ENCODE measurements around the gene RBM22. TPM values are rescaled to one million over a fixed set of nuclear protein-coding genes. Genes with fewer than 3 reads are reported as not detected.
A peak's percentile ranks its signal among the peaks of the same experiment; 100 is the strongest.

Gene RBM22
- total and polyA plus RNA-seq, 10 of the 15 experiments (the other 5 are each of a cell fraction or from before 2014, with no cell fraction given): 26.3 to 66.4 (median 43.0) TPM

GRCh38 chr5:150658121-150658520 is 42.7 kb downstream of the RBM22 start:
- ATAC-seq: no peak
- TSS peak; percentile 73 for BruUV-seq (replicated peaks)
- no peak overlapping the region for H3K4me2 ChIP-seq (ENCODE audit: control insufficient read depth, insufficient read depth)
- no peak for FAIRE-seq
- in situ Hi-C loops (cut with MboI): loop anchor here (10.0 kb wide), 1 partner anchor 203 kb away; no protein-coding TSS in a partner anchor
- H3K79me2 ChIP-seq (ENCODE audit: control insufficient read depth, insufficient read depth, low read length): no peaks in the 10 kb centered on the region
- POLR2A ChIA-PET: interaction anchor here (0.6 kb wide), 1 partner anchor 180 kb away, joined by 4 read pairs; no protein-coding TSS in a partner anchor
- H3K27me3 ChIP-seq (replicated peaks in 1 of 2; ENCODE audit: control insufficient read depth in 2 of 2, insufficient read depth in 2 of 2, low read length in 1 of 2): no peaks in the 10 kb centered on the region; a peak in 2 of 4 replicates
- no peaks in the 10 kb centered on the region for H4K20me1 ChIP-seq (ENCODE audit: control insufficient read depth, insufficient read depth)
- no peak for DNase-seq (ENCODE audit: low read depth, low spot score)
- H3K9me3 ChIP-seq (replicated peaks; ENCODE audit: control insufficient read depth, insufficient read depth, low read length): no peaks in the 10 kb centered on the region
- RAD21 ChIA-PET (ENCODE audit: unreplicated experiment): interaction anchor here (1.0 to 5.9 kb wide), 4 partner anchors 29 to 98 kb away, joined by 3 to 56 read pairs (median 4); no protein-coding TSS in a partner anchor
- CTCF ChIA-PET: interaction anchor here (0.6 to 12.7 kb wide), 9 partner anchors 14 to 201 kb away, joined by 3 to 236 read pairs (median 4); partner anchors contain the start of genes IRGM and RBM22
- no peaks in the 10 kb centered on the region for H3K36me3 ChIP-seq (ENCODE audit: control insufficient read depth in 2 of 2, insufficient read depth in 2 of 2, low read length in 1 of 2)
- H2AFZ ChIP-seq (ENCODE audit: control insufficient read depth, low read depth, low read length): no peak overlapping the region
- SMC1A ChIA-PET (ENCODE audit: uncharacterized antibody, unreplicated experiment): interaction anchor here (0.9 to 1.9 kb wide), 7 partner anchors 29 to 113 kb away, joined by 3 to 28 read pairs (median 4); no protein-coding TSS in a partner anchor
- H3K4me3 ChIP-seq: no peak overlapping the region
- 81% methylated on average over 4 of the region's 4 CpGs for WGBS (ENCODE audit: insufficient coverage, insufficient replicate concordance, low lambda C conversion rate, missing lambda C conversion rate)
- H3K4me1 ChIP-seq (ENCODE audit: control insufficient read depth, insufficient read depth, low read length): peaks cover 7% of the 10 kb centered on the region
- intact Hi-C loops (cut with micrococcal nuclease; ENCODE audit: unreplicated experiment): loop anchor here (5.0 to 10.0 kb wide), 2 partner anchors 189 to 203 kb away; partner anchors contain the start of gene IRGM
- H3K9ac ChIP-seq (ENCODE audit: control insufficient read depth, insufficient read depth, low read length): no peak overlapping the region
- no peak overlapping the region for H3K27ac ChIP-seq (ENCODE audit: control insufficient read depth, insufficient read depth)
- no peak for TF ChIP-seq CHD1 (IDR thresholded peaks at IDR 0.05; ENCODE audit: low read depth, low read length)
- no peak for TF ChIP-seq MLLT1 (IDR thresholded peaks at IDR 0.05)
- no peak for TF ChIP-seq STAT3 (IDR thresholded peaks at IDR 0.05; ENCODE audit: low read depth, low read length)
- TF ChIP-seq NFXL1 (IDR thresholded peaks at IDR 0.05; ENCODE audit: borderline replicate concordance): no peak
- no peak for TF ChIP-seq RELA (IDR thresholded peaks at IDR 0.05; ENCODE audit: borderline replicate concordance, partially characterized antibody)
- no peak for TF ChIP-seq SREBF2 (IDR thresholded peaks at IDR 0.05; ENCODE audit: low read length)
- TF ChIP-seq PBX3 (IDR thresholded peaks at IDR 0.05; ENCODE audit: insufficient replicate concordance, low read depth, low read length): no peak
- no peak for TF ChIP-seq ZZZ3 (IDR thresholded peaks at IDR 0.05; ENCODE audit: control insufficient read depth, insufficient read length, low read depth)
- TF ChIP-seq ELK1 (IDR thresholded peaks at IDR 0.05; ENCODE audit: low read depth, low read length): no peak
- TF ChIP-seq SMC3 (IDR thresholded peaks at IDR 0.05; ENCODE audit: borderline replicate concordance, low read length): no peak
- no peak for TF ChIP-seq NKRF (conservative IDR thresholded peaks at IDR 0.05)
- no peak for TF ChIP-seq CBX5 (IDR thresholded peaks at IDR 0.05; ENCODE audit: low read depth)
- no peak for TF ChIP-seq ZBTB11 (CRISPR knock-in tag; IDR thresholded peaks at IDR 0.05)
